NCI-H187 (cell line): Measurements from ENCODE around the gene KANTR.

Experiments
- DNase-seq, 2 experiments: peaks; one replicate each; lab custom pipeline; 2025; lab: John Stamatoyannopoulos, UW

Gene KANTR

GRCh38 chrX:53093748-53094581 lies at the start of gene KANTR:
KANTR (plus strand) TSS chrX:53094142; CDS start chrX:53124273, 30,131 bp downstream.
- peak; percentile 17 to 62 for DNase-seq

GRCh38 chrX:53044995-53045394 lies 48.9 kb upstream of the KANTR start:
- no peak for DNase-seq

GRCh38 chrX:53047228-53047627 lies 46.7 kb upstream of the KANTR start:
- no peak for DNase-seq

- DNase-seq, result peak in 1 of 2 experiments; percentile 2
Observed at GRCh38 chrX:53048169-53049126, 45.5 kb upstream of the KANTR start, which contains the start of gene GPR173. GPR173 (plus strand) TSS chrX:53048789; CDS start chrX:53076622, 27,833 bp downstream.

- no peak for DNase-seq
Observed at GRCh38 chrX:53049127-53049517, 44.8 kb upstream of the KANTR start.

GRCh38 chrX:53050841-53051240 lies 43.1 kb upstream of the KANTR start:
- DNase-seq, result no peak

- no peak for DNase-seq
Observed at GRCh38 chrX:53055244-53055849, 38.6 kb upstream of the KANTR start.

GRCh38 chrX:53056292-53056691 lies 37.6 kb upstream of the KANTR start:
- DNase-seq, result no peak

GRCh38 chrX:53065104-53065503 lies 28.8 kb upstream of the KANTR start:
- no peak for DNase-seq

GRCh38 chrX:53071064-53071463 lies 22.9 kb upstream of the KANTR start:
- no peak for DNase-seq

GRCh38 chrX:53071604-53072417 lies 22.1 kb upstream of the KANTR start:
- DNase-seq, result peak; percentile 19 to 31

- no peak for DNase-seq
Observed at GRCh38 chrX:53072418-53073114, 21.4 kb upstream of the KANTR start.

GRCh38 chrX:53073115-53073586 lies 20.8 kb upstream of the KANTR start:
- no peak for DNase-seq

GRCh38 chrX:53075011-53075410 lies 18.9 kb upstream of the KANTR start:
- no peak for DNase-seq

GRCh38 chrX:53076671-53077070 lies 17.3 kb upstream of the KANTR start:
- DNase-seq, result no peak

GRCh38 chrX:53077207-53078197 lies 16.4 kb upstream of the KANTR start:
- DNase-seq, result no peak

- DNase-seq, result no peak
Observed at GRCh38 chrX:53078943-53079342, 15.0 kb upstream of the KANTR start.

- DNase-seq, result no peak
Observed at GRCh38 chrX:53080628-53081580, 13.0 kb upstream of the KANTR start.
